Keratinocyte (primary cell): ENCODE results near the gene MUS81. TPM values are rescaled to one million over a fixed set of nuclear protein-coding genes. Genes with fewer than 3 reads are reported as not detected.

Source experiments
- DNase-seq: peaks from one replicate; pipeline ENCODE4 v3.0.0-alpha.2; 2011; ENCODE audit warnings: low read depth, missing footprints, low spot score
- FAIRE-seq: peaks from 2 replicates; lab custom pipeline; 2011; peaks lifted over from hg19 to GRCh38; lab: Jason Lieb, UNC
- H2AFZ ChIP-seq: 2 replicates; pipeline ENCODE4 v1.6.0; 2012; ENCODE audit warnings: low read length, control low read depth, inconsistent platforms; ENCODE audit not compliant: control insufficient read depth
- H3K27ac ChIP-seq: 2 replicates; pipeline ENCODE4 v1.5.1; 2011; ENCODE audit warnings: low read length; ENCODE audit not compliant: control insufficient read depth, insufficient read depth
- H3K27me3 ChIP-seq: 3 replicates; pipeline ENCODE4 v1.6.0; 2011; ENCODE audit warnings: low read length; ENCODE audit not compliant: control insufficient read depth, insufficient read depth; ENCODE audit errors: extremely low read depth
- H3K36me3 ChIP-seq, 2 experiments: 2 replicates in 1 of 2; 3 replicates in 1 of 2; pipeline ENCODE4 v1.5.1; 2011; ENCODE audit warnings: low read length in 2 of 2, mild to moderate bottlenecking in 1 of 2; ENCODE audit not compliant: control insufficient read depth in 2 of 2, insufficient read depth in 2 of 2; ENCODE audit errors: extremely low read depth in 1 of 2
- H3K4me1 ChIP-seq: 3 replicates; pipeline ENCODE4 v1.5.1; 2011; ENCODE audit warnings: low read length; ENCODE audit not compliant: control insufficient read depth, insufficient read depth; ENCODE audit errors: extremely low read depth
- H3K4me2 ChIP-seq: 3 replicates; pipeline ENCODE4 v1.6.0; 2011; ENCODE audit warnings: low read depth, low read length; ENCODE audit not compliant: control insufficient read depth, insufficient read depth; ENCODE audit errors: extremely low read depth
- H3K4me3 ChIP-seq, 3 experiments: fragments of 200-600 bp in 1 of 3; sonication (generic) in 1 of 3; 2 replicates in 2 of 3; 3 replicates in 1 of 3; pipeline ENCODE4 v1.5.1; 2011 to 2016; ENCODE audit warnings: low read length in 3 of 3, mild to moderate bottlenecking in 3 of 3, control low read depth in 2 of 3, inconsistent platforms in 1 of 3, low read depth in 1 of 3, mixed read lengths in 1 of 3, mixed run types in 1 of 3, moderate library complexity in 1 of 3; ENCODE audit not compliant: control insufficient read depth in 2 of 3, insufficient read depth in 2 of 3; ENCODE audit errors: extremely low read depth in 1 of 3
- H3K79me2 ChIP-seq: 2 replicates; pipeline ENCODE4 v1.6.0; 2012; ENCODE audit warnings: low read length; ENCODE audit not compliant: control insufficient read depth, insufficient read depth
- H3K9ac ChIP-seq: 3 replicates; pipeline ENCODE4 v1.6.0; 2011; ENCODE audit warnings: low read length; ENCODE audit not compliant: control insufficient read depth, insufficient read depth; ENCODE audit errors: extremely low read depth
- H3K9me1 ChIP-seq: 3 replicates; pipeline ENCODE4 v1.6.0; 2011; ENCODE audit warnings: low read length; ENCODE audit not compliant: control insufficient read depth, insufficient read depth; ENCODE audit errors: extremely low read depth
- H3K9me3 ChIP-seq: 2 replicates; pipeline ENCODE4 v1.5.1; 2012; ENCODE audit warnings: low read depth, low read length; ENCODE audit not compliant: control insufficient read depth
- H4K20me1 ChIP-seq: 3 replicates; pipeline ENCODE4 v1.6.0; 2011; ENCODE audit warnings: low read length; ENCODE audit not compliant: control insufficient read depth, insufficient read depth; ENCODE audit errors: extremely low read depth
- EZH2 ChIP-seq: IDR thresholded peaks from one replicate; pipeline ENCODE4 v1.6.1; 2012; ENCODE audit warnings: inconsistent platforms, mild to moderate bottlenecking, low read length, moderate library complexity
- dilution Hi-C: fragments of 300-500 bp; cut with MboI; formaldehyde crosslinking; loops from one replicate; pipeline ENCODE4 v1.7.0; 2020; ENCODE audit warnings: low sequenced_read_pairs; ENCODE audit not compliant: extremely low pct_ligation_motif_present
- polyA plus RNA-seq, 5 experiments: library from polyadenylated mRNA; depleted of rRNA in 3 of 5; stranded (reverse) in 3 of 5; stranded (forward) in 1 of 5; unstranded in 1 of 5; fragments of >200 nt; gene quantifications; 1 replicate in 1 of 5; 2 replicates in 3 of 5; 3 replicates in 1 of 5; pipeline versions ENCODE4 v1.2.1 to v1.2.3, GENCODE V29; 2011 to 2012; ENCODE audit warnings: missing spikeins in 2 of 5, low read depth in 1 of 5, low replicate concordance in 1 of 5
- TF ChIP-seq, protein P1 (sequence below), 3 experiments: IDR thresholded peaks in 1 of 3; conservative IDR thresholded peaks in 1 of 3; optimal IDR thresholded peaks in 1 of 3; 2 replicates in 2 of 3; 3 replicates in 1 of 3; pipeline versions ENCODE3 to v1.5.1; 2011; ENCODE audit warnings: low read length in 3 of 3, mild to moderate bottlenecking in 3 of 3, moderate library complexity in 2 of 3, control low read depth in 1 of 3, inconsistent platforms in 1 of 3; ENCODE audit not compliant: insufficient read depth in 2 of 3; ENCODE audit errors: extremely low read depth in 1 of 3

The MUS81 gene
- polyA plus RNA-seq, 1 donor (not counting 4 experiments of a cell fraction or from before 2014, with no cell fraction given): 28.0 TPM

DNA sequence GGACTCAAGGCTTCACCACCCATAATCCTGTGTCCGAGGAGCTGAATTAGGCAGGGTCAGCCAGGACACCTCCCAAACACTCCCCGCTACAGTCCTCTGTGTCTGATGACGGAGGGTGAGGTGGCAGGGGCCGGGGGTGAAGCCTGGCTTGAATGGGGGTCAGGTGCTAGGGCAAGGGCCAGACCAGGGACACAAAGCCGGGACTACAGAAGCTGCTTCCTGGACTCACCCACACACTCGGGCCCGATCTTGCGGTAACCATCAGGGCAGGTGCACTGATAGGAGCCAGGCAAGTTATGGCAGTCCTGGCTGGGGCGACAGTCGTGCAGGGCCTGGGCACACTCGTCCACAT is 10.1 kb downstream of the MUS81 start:
- Histone ChIP-seq H3K4me3 (no peak overlapping the region), H3K27me3 (no peaks in the 10 kb centered on the region), H3K9me3 (no peaks in the 10 kb centered on the region), H3K4me1 (no peaks in the 10 kb centered on the region), H3K27ac (no peak overlapping the region), H3K36me3 (peaks cover 7 to 16% of the 10 kb centered on the region in 2 experiments), H4K20me1 (no peaks in the 10 kb centered on the region), H3K9ac (no peak overlapping the region), H3K4me2 (no peak overlapping the region), H3K9me1 (no peaks in the 10 kb centered on the region), H3K79me2 (no peaks in the 10 kb centered on the region), H2AFZ (no peak overlapping the region)
- no peak for FAIRE-seq
- TF ChIP-seq, protein P1, sequence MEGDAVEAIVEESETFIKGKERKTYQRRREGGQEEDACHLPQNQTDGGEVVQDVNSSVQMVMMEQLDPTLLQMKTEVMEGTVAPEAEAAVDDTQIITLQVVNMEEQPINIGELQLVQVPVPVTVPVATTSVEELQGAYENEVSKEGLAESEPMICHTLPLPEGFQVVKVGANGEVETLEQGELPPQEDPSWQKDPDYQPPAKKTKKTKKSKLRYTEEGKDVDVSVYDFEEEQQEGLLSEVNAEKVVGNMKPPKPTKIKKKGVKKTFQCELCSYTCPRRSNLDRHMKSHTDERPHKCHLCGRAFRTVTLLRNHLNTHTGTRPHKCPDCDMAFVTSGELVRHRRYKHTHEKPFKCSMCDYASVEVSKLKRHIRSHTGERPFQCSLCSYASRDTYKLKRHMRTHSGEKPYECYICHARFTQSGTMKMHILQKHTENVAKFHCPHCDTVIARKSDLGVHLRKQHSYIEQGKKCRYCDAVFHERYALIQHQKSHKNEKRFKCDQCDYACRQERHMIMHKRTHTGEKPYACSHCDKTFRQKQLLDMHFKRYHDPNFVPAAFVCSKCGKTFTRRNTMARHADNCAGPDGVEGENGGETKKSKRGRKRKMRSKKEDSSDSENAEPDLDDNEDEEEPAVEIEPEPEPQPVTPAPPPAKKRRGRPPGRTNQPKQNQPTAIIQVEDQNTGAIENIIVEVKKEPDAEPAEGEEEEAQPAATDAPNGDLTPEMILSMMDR (optimal IDR thresholded peaks at IDR 0.05 in 1 of 3, IDR thresholded peaks at IDR 0.05 in 1 of 3, conservative IDR thresholded peaks at IDR 0.05 in 1 of 3; ENCODE audit: extremely low read depth in 1 of 3, insufficient read depth in 2 of 3, low read length in 3 of 3): no peak
- no peak for TF ChIP-seq EZH2
- no peak for DNase-seq
- dilution Hi-C loops: no loop called here

DNA sequence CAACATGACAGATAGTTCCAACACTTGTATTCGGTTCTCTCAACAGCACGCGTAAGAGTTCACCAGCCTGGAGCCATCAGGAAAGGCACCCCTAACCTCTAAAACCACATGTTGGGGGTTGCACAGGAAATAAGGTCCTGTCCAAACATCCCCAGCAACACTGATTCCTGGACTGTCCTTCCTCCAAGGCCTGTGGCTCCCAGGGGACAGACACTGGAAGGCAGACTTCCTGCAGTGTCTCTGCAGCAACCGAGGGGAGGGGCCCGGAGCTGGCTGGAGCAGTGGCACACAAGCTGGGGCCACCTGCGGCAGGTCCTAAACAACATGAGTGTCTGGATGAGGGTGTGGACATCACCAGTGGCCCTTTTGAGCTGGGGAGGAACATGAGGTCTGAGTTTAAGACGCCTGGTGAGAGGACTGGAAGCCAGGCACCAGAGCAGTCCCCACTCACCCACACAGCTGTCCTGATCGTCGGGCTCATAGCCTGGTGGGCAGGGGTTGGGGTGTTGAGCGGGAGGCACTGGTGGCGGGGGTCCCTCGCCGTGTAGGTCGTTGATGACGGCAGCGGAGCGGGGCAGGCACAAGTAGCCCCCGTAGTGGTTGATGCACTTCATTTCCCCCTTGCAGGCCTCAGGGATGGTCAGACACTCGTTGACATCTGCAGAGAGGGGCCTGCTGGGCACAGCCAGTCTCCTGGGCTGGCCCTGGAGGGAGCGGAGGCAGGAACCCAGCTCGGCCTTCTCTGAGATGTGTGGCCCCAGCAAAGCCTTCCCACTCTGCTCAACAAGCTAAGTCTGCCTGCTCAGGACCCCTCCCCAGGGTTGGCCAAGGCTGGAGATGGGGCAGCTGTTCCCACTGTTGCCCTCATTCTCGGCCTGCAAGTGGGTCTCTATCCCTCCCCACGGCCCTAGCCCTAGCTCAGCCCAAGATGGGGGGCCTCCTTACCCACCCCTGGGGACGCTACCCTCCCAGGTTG is 10.8 kb downstream of the MUS81 start:
- Histone ChIP-seq H3K79me2 (no peaks in the 10 kb centered on the region), H3K36me3 (peaks cover 2 to 12% of the 10 kb centered on the region in 2 experiments), H3K4me2 (no peak overlapping the region), H3K9me1 (no peaks in the 10 kb centered on the region), H3K9me3 (no peaks in the 10 kb centered on the region), H2AFZ (no peak overlapping the region), H3K27me3 (no peaks in the 10 kb centered on the region), H4K20me1 (no peaks in the 10 kb centered on the region), H3K4me1 (no peaks in the 10 kb centered on the region), H3K27ac (no peak overlapping the region), H3K4me3 (no peak overlapping the region), H3K9ac (no peak overlapping the region)
- DNase-seq: no peak
- dilution Hi-C loops: no loop called here
- TF ChIP-seq, protein P1 (optimal IDR thresholded peaks at IDR 0.05 in 1 of 3, IDR thresholded peaks at IDR 0.05 in 1 of 3, conservative IDR thresholded peaks at IDR 0.05 in 1 of 3; ENCODE audit: extremely low read depth in 1 of 3, insufficient read depth in 2 of 3, low read length in 3 of 3): no peak
- TF ChIP-seq EZH2: no peak
- no peak for FAIRE-seq
